Measurements from ENCODE around the gene NR6A1.

DNA sequence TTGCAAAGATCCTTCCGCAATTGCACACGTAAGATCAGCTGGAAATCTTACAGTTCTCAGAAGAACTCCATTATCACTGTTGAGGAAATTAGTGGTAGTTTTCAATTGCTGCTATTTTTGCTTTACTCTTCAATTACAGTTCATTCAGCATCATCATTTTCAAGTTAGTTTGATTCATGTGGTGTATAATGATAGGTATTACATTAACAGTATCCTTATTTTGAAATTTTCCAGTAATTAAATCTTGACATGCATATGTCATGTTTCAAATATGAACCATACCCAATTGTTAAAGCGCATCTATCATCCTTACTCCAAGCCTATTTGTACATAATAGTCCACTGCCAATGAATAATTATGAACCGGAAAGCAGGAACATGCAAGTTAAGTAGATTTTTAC lies 60.3 kb downstream of the NR6A1 start:
- TF ChIP-seq, protein P1, sequence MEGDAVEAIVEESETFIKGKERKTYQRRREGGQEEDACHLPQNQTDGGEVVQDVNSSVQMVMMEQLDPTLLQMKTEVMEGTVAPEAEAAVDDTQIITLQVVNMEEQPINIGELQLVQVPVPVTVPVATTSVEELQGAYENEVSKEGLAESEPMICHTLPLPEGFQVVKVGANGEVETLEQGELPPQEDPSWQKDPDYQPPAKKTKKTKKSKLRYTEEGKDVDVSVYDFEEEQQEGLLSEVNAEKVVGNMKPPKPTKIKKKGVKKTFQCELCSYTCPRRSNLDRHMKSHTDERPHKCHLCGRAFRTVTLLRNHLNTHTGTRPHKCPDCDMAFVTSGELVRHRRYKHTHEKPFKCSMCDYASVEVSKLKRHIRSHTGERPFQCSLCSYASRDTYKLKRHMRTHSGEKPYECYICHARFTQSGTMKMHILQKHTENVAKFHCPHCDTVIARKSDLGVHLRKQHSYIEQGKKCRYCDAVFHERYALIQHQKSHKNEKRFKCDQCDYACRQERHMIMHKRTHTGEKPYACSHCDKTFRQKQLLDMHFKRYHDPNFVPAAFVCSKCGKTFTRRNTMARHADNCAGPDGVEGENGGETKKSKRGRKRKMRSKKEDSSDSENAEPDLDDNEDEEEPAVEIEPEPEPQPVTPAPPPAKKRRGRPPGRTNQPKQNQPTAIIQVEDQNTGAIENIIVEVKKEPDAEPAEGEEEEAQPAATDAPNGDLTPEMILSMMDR (IDR thresholded peaks at IDR 0.05), result no peak
- no peak for TF ChIP-seq POLR2A (IDR thresholded peaks at IDR 0.05)
